KMS-11 (cell line): ENCODE measurements around the gene CRYM.

Experiments used
- H2AFZ ChIP-seq: fragments of 200-600 bp; sonication (generic); 2 replicates; pipeline ENCODE4 v1.6.1; 2016; ENCODE audit warnings: antibody characterized with exemption, mixed run types, low read depth
- H3K27ac ChIP-seq: fragments of 200-600 bp; sonication (generic); 2 replicates; pipeline ENCODE4 v1.6.1; 2016; ENCODE audit warnings: mild to moderate bottlenecking, mixed run types
- H3K27me3 ChIP-seq: fragments of 200-600 bp; sonication (generic); 2 replicates; pipeline ENCODE4 v1.6.1; 2017; ENCODE audit warnings: mild to moderate bottlenecking, low read depth, mixed run types, moderate library complexity; ENCODE audit not compliant: insufficient read depth
- H3K36me3 ChIP-seq: fragments of 200-600 bp; sonication (generic); 2 replicates; pipeline ENCODE4 v1.6.1; 2017; ENCODE audit warnings: mild to moderate bottlenecking, mixed run types; ENCODE audit not compliant: insufficient read depth
- H3K4me1 ChIP-seq: fragments of 200-600 bp; sonication (generic); 2 replicates; pipeline ENCODE4 v1.6.1; 2016; ENCODE audit warnings: mild to moderate bottlenecking, low read depth, mixed run types; ENCODE audit not compliant: poor library complexity, severe bottlenecking
- H3K4me2 ChIP-seq: fragments of 200-600 bp; sonication (generic); 2 replicates; pipeline ENCODE4 v1.7.0; 2016; ENCODE audit warnings: mild to moderate bottlenecking, mixed run types
- H3K4me3 ChIP-seq: fragments of 200-600 bp; sonication (generic); IDR thresholded peaks from 2 replicates; pipeline ENCODE4 v1.6.1; 2017; ENCODE audit warnings: low read depth, low read length, mixed read lengths; ENCODE audit not compliant: insufficient read depth
- H3K79me2 ChIP-seq: fragments of 200-600 bp; sonication (generic); 2 replicates; pipeline ENCODE4 v1.6.1; 2016; ENCODE audit warnings: low read depth, mixed run types; ENCODE audit not compliant: insufficient read depth
- H3K9ac ChIP-seq: fragments of 200-600 bp; sonication (generic); 2 replicates; pipeline ENCODE4 v1.6.1; 2016; ENCODE audit warnings: mild to moderate bottlenecking, mixed run types
- H4K20me1 ChIP-seq: fragments of 200-600 bp; sonication (generic); 2 replicates; pipeline ENCODE4 v1.6.1; 2016; ENCODE audit warnings: mild to moderate bottlenecking, mixed run types; ENCODE audit not compliant: insufficient read depth
- TF ChIP-seq, protein P1 (sequence below): fragments of 200-600 bp; sonication (generic); conservative IDR thresholded peaks from 2 replicates; pipeline ENCODE4 v1.6.1; 2017; ENCODE audit warnings: low read depth, mild to moderate bottlenecking, antibody characterized with exemption, low read length, moderate library complexity, mixed read lengths

Gene CRYM

DNA sequence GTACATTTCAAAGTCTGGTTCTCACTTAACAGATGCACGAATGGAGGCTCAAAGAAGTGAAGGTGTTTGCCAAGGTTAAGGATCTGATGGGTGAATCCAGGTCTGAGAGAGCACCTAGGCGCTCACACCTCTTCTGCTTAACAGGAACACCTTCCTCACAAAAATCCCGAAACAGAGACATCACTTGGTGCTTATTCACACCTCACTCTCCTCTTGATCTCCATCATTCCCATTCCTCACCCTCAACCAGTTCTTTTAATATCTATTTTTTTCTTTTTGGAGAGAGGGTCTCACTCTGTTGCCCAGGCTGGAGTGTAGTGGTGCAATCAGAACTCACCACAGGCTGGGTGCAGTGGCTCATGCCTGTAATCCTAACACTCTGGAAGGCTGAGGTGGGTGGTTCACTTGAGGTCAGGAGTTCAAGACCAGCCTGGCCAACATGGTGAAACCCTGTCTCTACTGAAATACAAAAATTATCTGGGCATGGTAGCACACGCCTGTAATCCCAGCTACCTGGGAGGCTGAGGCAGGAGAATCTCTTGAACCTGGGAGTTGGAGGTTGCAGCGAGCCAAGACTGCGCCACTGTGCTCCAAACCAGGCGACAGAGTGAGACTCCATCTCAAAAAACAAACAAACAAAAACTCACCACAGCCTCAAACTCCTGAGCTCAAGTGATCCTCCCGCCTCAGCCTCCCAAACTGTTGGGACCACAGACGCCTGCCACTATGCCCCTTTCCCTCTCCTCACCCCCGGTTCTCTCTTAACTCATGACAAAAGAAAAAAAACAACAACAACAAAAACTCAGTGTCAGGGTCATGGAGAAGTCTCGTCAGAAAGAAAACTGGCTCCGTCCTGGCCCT, 15.1 kb downstream of the CRYM start:
- Histone ChIP-seq H3K4me1 (no peaks in the 10 kb centered on the region), H3K36me3 (no peaks in the 10 kb centered on the region), H4K20me1 (no peaks in the 10 kb centered on the region), H2AFZ (no peak overlapping the region), H3K27ac (no peak overlapping the region), H3K9ac (no peak overlapping the region), H3K4me3 (no peak overlapping the region), H3K27me3 (no peaks in the 10 kb centered on the region), H3K79me2 (no peaks in the 10 kb centered on the region), H3K4me2 (no peak overlapping the region)
- TF ChIP-seq, protein P1, sequence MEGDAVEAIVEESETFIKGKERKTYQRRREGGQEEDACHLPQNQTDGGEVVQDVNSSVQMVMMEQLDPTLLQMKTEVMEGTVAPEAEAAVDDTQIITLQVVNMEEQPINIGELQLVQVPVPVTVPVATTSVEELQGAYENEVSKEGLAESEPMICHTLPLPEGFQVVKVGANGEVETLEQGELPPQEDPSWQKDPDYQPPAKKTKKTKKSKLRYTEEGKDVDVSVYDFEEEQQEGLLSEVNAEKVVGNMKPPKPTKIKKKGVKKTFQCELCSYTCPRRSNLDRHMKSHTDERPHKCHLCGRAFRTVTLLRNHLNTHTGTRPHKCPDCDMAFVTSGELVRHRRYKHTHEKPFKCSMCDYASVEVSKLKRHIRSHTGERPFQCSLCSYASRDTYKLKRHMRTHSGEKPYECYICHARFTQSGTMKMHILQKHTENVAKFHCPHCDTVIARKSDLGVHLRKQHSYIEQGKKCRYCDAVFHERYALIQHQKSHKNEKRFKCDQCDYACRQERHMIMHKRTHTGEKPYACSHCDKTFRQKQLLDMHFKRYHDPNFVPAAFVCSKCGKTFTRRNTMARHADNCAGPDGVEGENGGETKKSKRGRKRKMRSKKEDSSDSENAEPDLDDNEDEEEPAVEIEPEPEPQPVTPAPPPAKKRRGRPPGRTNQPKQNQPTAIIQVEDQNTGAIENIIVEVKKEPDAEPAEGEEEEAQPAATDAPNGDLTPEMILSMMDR = no peak

DNA sequence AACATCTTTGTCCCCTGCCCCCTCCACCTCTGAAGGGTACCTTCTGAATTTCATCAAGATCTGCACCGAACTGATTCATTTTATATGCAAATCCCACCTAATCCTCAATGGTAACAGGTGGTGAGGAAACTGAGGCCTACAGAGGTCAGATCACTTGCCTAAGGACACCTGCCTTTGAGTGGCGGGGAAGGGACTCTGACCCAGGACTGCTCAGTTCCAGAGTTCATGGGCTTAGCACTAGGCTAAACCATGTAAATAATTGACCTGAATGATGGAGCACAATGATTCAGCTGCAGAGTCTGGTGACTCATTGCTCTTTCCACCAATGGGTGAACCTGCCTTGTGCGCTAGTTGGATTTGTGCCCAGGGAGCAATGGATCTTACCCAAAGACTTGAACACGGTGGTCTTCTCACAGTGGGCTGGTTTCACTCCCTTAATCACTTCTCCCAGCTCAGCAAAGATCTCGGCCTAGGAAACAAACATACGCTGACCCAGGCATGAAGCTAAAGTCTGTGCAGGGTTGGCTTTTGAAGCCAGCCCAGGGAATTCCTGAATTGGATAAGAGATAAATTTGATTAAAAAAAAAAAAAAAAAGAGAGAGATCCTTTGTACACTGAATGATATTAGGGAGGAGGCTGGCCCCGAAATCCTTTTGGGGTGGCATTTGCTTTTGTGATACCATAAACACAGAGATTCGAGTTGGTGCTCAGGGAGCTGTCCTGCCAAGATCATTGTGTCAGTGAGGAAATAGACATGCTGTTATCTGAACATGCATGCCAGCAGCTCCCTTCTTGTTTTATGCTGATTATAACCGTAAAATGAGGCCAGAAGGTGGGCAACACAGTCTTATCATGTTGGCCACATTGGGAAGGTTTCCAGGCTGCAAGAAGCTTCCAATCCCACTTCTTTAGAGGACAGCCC, 17.0 kb downstream of the CRYM start:
- Histone ChIP-seq H3K79me2 (no peaks in the 10 kb centered on the region), H3K9ac (no peak overlapping the region), H3K4me1 (no peaks in the 10 kb centered on the region), H3K4me2 (no peak overlapping the region), H3K27ac (no peak overlapping the region), H4K20me1 (no peaks in the 10 kb centered on the region), H2AFZ (no peak overlapping the region), H3K36me3 (no peaks in the 10 kb centered on the region), H3K27me3 (no peaks in the 10 kb centered on the region), H3K4me3 (no peak overlapping the region)
- TF ChIP-seq, protein P1 = no peak

DNA sequence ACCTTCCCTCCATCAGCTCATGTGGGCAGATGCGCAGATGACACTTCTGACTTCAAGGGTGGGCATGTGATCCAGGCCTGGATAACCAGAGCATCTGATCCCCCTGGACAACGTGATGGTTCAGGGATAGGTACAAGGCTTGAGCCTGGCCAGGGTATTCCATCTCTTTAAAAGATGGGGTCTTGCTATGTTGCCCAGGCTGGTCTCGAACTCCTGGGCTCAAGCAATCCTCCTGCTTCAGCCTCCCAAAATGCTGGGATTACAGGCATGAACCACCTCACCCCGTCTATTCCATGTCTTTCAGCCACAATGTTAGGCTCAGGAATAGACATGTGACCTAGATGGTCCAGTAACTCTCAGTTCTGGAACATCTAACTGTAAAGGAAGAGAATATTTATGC, 20.8 kb downstream of the CRYM start:
- no peaks in the 10 kb centered on the region for H3K4me1 ChIP-seq
- H2AFZ ChIP-seq = no peak overlapping the region
- H3K9ac ChIP-seq = no peak overlapping the region

DNA sequence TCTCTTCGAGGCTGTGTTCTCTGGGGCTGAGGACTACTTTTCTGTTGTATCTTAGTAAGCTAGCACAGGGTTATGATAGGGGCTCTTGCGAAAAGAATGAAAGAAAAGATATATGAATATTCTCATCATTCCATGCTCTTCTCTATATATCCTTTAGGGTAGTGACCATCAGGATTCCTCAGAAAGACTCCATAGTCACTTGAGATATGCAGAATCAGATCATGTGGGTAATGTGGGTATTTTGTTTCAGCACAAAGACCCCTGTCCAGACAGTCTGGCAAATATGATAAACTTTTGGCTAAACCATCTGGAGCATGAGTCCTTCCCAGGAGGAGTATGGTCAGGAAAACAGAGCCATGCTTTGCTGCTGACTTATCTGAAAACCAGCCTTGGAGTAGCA, 21.5 kb downstream of the CRYM start:
- Histone ChIP-seq H3K4me1 (no peaks in the 10 kb centered on the region), H3K9ac (no peak overlapping the region), H3K4me3 (no peak overlapping the region), H3K4me2 (no peak overlapping the region), H3K27ac (no peak overlapping the region), H3K79me2 (no peaks in the 10 kb centered on the region), H3K27me3 (no peaks in the 10 kb centered on the region), H2AFZ (no peak overlapping the region), H3K36me3 (no peaks in the 10 kb centered on the region), H4K20me1 (no peaks in the 10 kb centered on the region)
- TF ChIP-seq, protein P1 = no peak

More for the DNA sequence above, 20.8 kb downstream of the CRYM start:
- H4K20me1 ChIP-seq = no peaks in the 10 kb centered on the region
- H3K4me3 ChIP-seq = no peak overlapping the region
- H3K27ac ChIP-seq = no peak overlapping the region
- no peaks in the 10 kb centered on the region for H3K36me3 ChIP-seq
- TF ChIP-seq, protein P1 = no peak
- no peaks in the 10 kb centered on the region for H3K27me3 ChIP-seq
- H3K79me2 ChIP-seq = no peaks in the 10 kb centered on the region
- H3K4me2 ChIP-seq = no peak overlapping the region
